Ecto neural progenitor cell (in vitro differentiated cells): ENCODE results near the gene NCEH1.
"Not testable (repeated sequence)": the region's sequence is repeated elsewhere in the genome, so short reads cannot be mapped to it uniquely, and the experiment has no call there.

Source experiments
- DNase-seq: peaks from one replicate; pipeline ENCODE4 v3.0.0-alpha.2; 2018; ENCODE audit warnings: low spot score

NCEH1 gene

GRCh38 chr3:172609750-172610149 lies 101.1 kb downstream of the NCEH1 start:
- no peak for DNase-seq

- no peak for DNase-seq
Observed at GRCh38 chr3:172608575-172608974, 102.3 kb downstream of the NCEH1 start.

- DNase-seq = no peak
Observed at GRCh38 chr3:172607305-172608121, 103.4 kb downstream of the NCEH1 start.

- no peak for DNase-seq
Observed at GRCh38 chr3:172606021-172606420, 104.8 kb downstream of the NCEH1 start.

GRCh38 chr3:172604895-172605646 lies 105.8 kb downstream of the NCEH1 start:
- DNase-seq = no peak

GRCh38 chr3:172601066-172601832 lies 109.6 kb downstream of the NCEH1 start:
- DNase-seq = no peak

- no peak for DNase-seq
Observed at GRCh38 chr3:172600644-172601065, 110.2 kb downstream of the NCEH1 start.

- DNase-seq = no peak
Observed at GRCh38 chr3:172598904-172599303, 112.0 kb downstream of the NCEH1 start.

- DNase-seq = no peak
Observed at GRCh38 chr3:172596394-172596706, 114.5 kb downstream of the NCEH1 start.

- DNase-seq = no peak
Observed at GRCh38 chr3:172595664-172596393, 115.0 kb downstream of the NCEH1 start.

- not testable (repeated sequence) for DNase-seq
Observed at GRCh38 chr3:172594900-172595663, 115.8 kb downstream of the NCEH1 start.

- no peak for DNase-seq
Observed at GRCh38 chr3:172592898-172593669, 117.8 kb downstream of the NCEH1 start.

- no peak for DNase-seq
Observed at GRCh38 chr3:172591876-172592771, 118.7 kb downstream of the NCEH1 start.

- no peak for DNase-seq
Observed at GRCh38 chr3:172591125-172591605, 119.7 kb downstream of the NCEH1 start.

- DNase-seq = no peak
Observed at GRCh38 chr3:172586436-172586835, 124.4 kb downstream of the NCEH1 start.

GRCh38 chr3:172585954-172586353 lies 124.9 kb downstream of the NCEH1 start:
- DNase-seq = no peak

GRCh38 chr3:172582712-172583111 lies 128.2 kb downstream of the NCEH1 start:
- DNase-seq = no peak

- DNase-seq = no peak
Observed at GRCh38 chr3:172581757-172582166, 129.1 kb downstream of the NCEH1 start.
